Breast epithelium (tissue), 4 donors: ENCODE results near the gene TMEFF1. TPM values are rescaled to one million over a fixed set of nuclear protein-coding genes. Genes with fewer than 3 reads are reported as not detected.
"Not testable (repeated sequence)": the region's sequence is repeated elsewhere in the genome, so short reads cannot be mapped to it uniquely, and the experiment has no call there.

Source experiments
- DNase-seq, 2 donors: peaks; one replicate each; pipeline ENCODE4 v3.0.0-alpha.2; 2019; ENCODE audit warnings: low spot score in 2 of 2
- H3K27ac ChIP-seq, 2 donors: fragments of 200-600 bp; sonication (generic) in 1 of 2; one replicate each; pipeline ENCODE4 v1.5.1; 2016 to 2019; ENCODE audit warnings: mild to moderate bottlenecking in 1 of 2
- H3K27me3 ChIP-seq, 2 donors: fragments of 200-600 bp; sonication (generic) in 1 of 2; one replicate each; pipeline versions ENCODE4 v1.5.1 to v1.6.0; 2017 to 2019; ENCODE audit warnings: control low read depth in 1 of 2, mild to moderate bottlenecking in 1 of 2
- H3K36me3 ChIP-seq: fragments of 200-600 bp; one replicate; pipeline ENCODE4 v1.5.1; 2019
- H3K4me1 ChIP-seq, 2 donors: fragments of 200-600 bp; sonication (generic); one replicate each; pipeline ENCODE4 v1.5.1; 2016 to 2019; ENCODE audit warnings: control low read depth in 1 of 2
- H3K4me3 ChIP-seq, 3 donors: fragments of 200-600 bp; sonication (generic); 1 replicate in 2 of 3; 2 replicates in 1 of 3; pipeline ENCODE4 v1.5.1; 2016 to 2019; ENCODE audit warnings: mild to moderate bottlenecking in 3 of 3, moderate library complexity in 2 of 3
- H3K9me3 ChIP-seq, 2 donors: fragments of 200-600 bp; sonication (generic) in 1 of 2; one replicate each; pipeline ENCODE4 v1.5.1; 2016 to 2019; ENCODE audit warnings: control low read depth in 1 of 2
- CTCF ChIP-seq, 3 donors: fragments of 450-650 bp; IDR thresholded peaks; one replicate each; pipeline ENCODE4 v1.5.1; 2016 to 2017; ENCODE audit warnings: antibody characterized with exemption in 3 of 3, mild to moderate bottlenecking in 3 of 3, moderate library complexity in 3 of 3
- POLR2A ChIP-seq: fragments of 450-650 bp; IDR thresholded peaks from one replicate; pipeline ENCODE4 v1.6.1; 2016; ENCODE audit warnings: antibody characterized with exemption, mild to moderate bottlenecking, moderate library complexity
- POLR2AphosphoS5 ChIP-seq, 3 donors: sonication (generic); formaldehyde crosslinking; IDR thresholded peaks; one replicate each; pipeline ENCODE4 v1.6.1; 2017; ENCODE audit warnings: antibody characterized with exemption in 3 of 3
- intact Hi-C: fragments of 100-400 bp; cut with DNase I; formaldehyde crosslinking; loops from one replicate; pipeline ENCODE4 v1.15.1; 2023; ENCODE audit warnings: low total_unique reads
- total RNA-seq, 3 donors: library from RNA; depleted of rRNA; stranded (reverse); fragments of >200 nt; gene quantifications; one replicate each; pipeline ENCODE4 v1.1.0, GENCODE V29; 2016

Gene TMEFF1
- total RNA-seq, 3 donors from 2014 or later = 0.29 to 0.66 (median 0.32) TPM

GRCh38 chr9:100525563-100525962 lies 52.6 kb downstream of the TMEFF1 start:
- intact Hi-C loops = no loop called here
- Histone ChIP-seq H3K36me3 (no peaks in the 10 kb centered on the region), H3K27me3 (no peaks in the 10 kb centered on the region), H3K27ac (no peak overlapping the region), H3K4me1 (no peaks in the 10 kb centered on the region), H3K9me3 (no peaks in the 10 kb centered on the region), H3K4me3 (no peak overlapping the region)
- TF ChIP-seq POLR2AphosphoS5 (IDR thresholded peaks at IDR 0.05) (no peak), POLR2A (no peak), CTCF (IDR thresholded peaks at IDR 0.05) (no peak)
- DNase-seq = no peak

GRCh38 chr9:100527180-100527794 lies 54.3 kb downstream of the TMEFF1 start:
- DNase-seq, H3K4me1 ChIP-seq, H3K27me3 ChIP-seq, H3K36me3 ChIP-seq, intact Hi-C loops, H3K9me3 ChIP-seq, H3K27ac ChIP-seq, H3K4me3 ChIP-seq: not testable (repeated sequence)

GRCh38 chr9:100534401-100534800 lies 61.5 kb downstream of the TMEFF1 start:
- DNase-seq = no peak
- no peak for TF ChIP-seq POLR2AphosphoS5 (IDR thresholded peaks at IDR 0.05)
- TF ChIP-seq CTCF (IDR thresholded peaks at IDR 0.05) = no peak
- TF ChIP-seq POLR2A = no peak
- Histone ChIP-seq H3K36me3 (no peaks in the 10 kb centered on the region), H3K4me1 (no peaks in the 10 kb centered on the region), H3K27ac (no peak overlapping the region), H3K27me3 (no peaks in the 10 kb centered on the region), H3K9me3 (no peaks in the 10 kb centered on the region), H3K4me3 (no peak overlapping the region)
- intact Hi-C loops = no loop called here

GRCh38 chr9:100540327-100540726 lies 67.4 kb downstream of the TMEFF1 start:
- no peak overlapping the region for H3K4me3 ChIP-seq
- H3K36me3 ChIP-seq = no peaks in the 10 kb centered on the region
- peaks cover 7 to 8% of the 10 kb centered on the region in 2 donors for H3K9me3 ChIP-seq
- no peak overlapping the region for H3K27ac ChIP-seq
- DNase-seq = no peak
- no peaks in the 10 kb centered on the region for H3K27me3 ChIP-seq
- TF ChIP-seq CTCF (IDR thresholded peaks at IDR 0.05) (no peak), POLR2AphosphoS5 (IDR thresholded peaks at IDR 0.05) (no peak), POLR2A (no peak)
- intact Hi-C loops = no loop called here
- H3K4me1 ChIP-seq = no peaks in the 10 kb centered on the region

GRCh38 chr9:100549048-100549447 lies 76.1 kb downstream of the TMEFF1 start:
- TF ChIP-seq POLR2AphosphoS5 (IDR thresholded peaks at IDR 0.05) (no peak), POLR2A (no peak), CTCF (IDR thresholded peaks at IDR 0.05) (no peak)
- DNase-seq = no peak
- intact Hi-C loops = no loop called here
- Histone ChIP-seq H3K27me3 (no peaks in the 10 kb centered on the region), H3K36me3 (no peaks in the 10 kb centered on the region), H3K4me3 (no peak overlapping the region), H3K9me3 (peaks cover 8 to 9% of the 10 kb centered on the region in 2 donors), H3K27ac (no peak overlapping the region), H3K4me1 (no peaks in the 10 kb centered on the region)
